ENCODE data around the gene MMADHC.

Gene MMADHC

DNA sequence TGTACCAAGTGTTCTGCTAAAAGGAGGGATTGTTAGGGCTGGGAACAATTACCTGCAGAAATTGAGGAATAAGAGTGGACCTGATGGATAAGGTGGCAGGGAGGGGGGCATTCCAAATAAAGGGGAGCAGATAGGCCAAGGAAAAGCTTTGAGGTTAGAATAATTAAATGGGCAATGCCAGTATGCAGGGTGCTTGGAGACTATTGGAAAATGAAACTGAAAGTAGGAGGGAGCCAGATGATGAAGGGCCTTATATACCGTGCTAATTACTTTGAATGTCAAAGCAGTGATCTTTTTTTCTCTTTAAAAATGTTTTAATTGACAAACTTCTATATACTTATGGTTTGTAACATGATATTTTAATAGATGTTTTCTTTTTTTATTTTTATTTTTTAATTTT, 42.9 kb downstream of the MMADHC start:
- no peak for DNase-seq

DNA sequence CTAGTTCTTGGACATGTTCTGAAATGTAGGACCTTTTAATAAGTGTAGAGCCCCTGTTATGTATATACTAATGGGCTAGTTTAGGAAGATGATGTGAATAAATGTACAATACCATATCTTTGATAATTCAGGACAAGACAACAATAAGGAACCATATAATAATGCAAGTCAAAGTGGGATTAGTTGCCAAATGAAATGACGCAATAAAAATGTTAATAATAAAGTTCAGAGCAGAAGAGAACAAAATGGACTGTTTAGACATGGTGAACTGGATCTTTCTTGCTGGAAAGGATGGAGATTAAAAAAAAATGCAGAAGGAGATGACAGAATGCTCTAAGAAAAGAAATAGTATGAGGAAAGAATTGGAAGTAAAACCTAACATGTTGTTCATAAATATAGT, 43.7 kb downstream of the MMADHC start:
- no peak for DNase-seq

DNA sequence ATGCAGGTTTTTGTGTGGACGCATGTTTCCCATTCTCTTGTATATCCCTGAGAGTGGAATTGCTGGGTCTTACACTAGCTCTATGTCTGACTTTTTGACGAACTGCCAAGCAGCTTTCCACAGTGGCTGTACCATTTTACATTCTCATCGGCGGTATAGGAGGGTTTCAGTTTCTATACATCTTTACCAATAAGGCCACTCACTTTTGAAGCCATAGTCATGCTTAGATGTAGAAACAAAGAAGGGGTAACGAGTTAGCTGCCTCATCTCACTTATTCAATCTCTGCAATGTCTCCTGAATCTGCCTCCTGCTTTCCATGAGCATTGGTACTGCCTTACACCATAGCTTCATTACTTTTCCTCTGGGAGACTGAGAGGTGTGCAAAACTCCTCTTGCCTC, 47.4 kb downstream of the MMADHC start:
- no peak for DNase-seq

DNA sequence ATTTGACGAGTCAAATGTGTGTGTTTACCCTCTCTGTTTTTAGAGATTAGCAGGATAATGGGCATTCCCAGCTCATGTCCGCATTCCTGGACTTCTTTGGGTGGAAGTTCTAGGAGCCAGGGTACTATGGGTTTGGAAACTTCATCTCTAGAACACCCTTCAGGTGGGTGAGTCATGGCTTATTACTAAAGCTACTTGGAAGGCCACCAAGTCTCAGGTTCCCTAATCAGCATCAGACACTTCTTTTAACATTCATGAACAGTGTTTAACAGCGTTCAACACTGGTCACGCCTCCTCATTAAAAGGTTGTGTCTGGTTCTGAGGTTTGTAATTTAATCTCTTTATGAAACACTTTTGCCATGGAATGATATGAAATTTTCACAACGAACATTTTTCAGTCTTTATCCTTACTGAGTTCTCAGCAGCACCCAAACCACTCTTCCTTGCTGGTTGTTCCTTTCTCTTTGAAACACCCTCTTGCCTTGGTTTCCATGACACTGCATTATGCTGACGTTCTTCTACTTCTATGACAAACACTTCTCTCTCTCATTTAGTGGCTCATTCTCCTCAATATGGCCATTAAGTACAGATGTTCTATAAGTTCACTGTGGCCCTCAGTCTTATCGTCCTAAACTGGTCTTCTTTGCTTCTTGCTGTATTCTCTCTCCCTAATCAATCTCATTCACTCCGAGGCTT, 49.3 kb downstream of the MMADHC start:
- DNase-seq = no peak

DNA sequence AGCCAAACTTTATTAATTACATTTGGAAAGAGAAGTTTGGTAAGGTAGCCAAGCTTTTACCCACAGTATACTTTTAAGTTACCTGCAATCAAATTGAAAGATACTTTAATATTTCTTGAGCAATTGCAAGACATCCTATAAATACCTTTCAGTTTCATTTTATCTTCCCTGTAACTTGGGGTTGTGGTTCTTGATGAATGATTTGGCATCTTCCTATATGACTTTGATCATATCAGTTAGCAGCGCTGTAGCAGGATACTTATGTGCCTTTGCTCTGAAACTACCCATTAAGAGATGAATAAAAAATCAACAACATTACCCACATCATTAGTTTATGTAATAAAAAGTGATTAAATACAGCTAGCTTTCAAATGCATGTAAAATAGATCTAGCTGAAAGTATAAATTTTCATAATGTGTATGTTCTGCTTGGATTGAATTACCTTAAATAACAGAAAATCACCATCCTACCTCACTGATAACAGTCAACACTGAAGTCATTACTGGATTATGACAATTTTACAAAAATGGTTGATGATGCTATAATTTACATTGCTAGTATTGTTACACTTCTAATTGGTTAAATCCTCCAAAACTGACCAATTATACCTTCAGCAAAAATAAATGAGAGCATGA, 50.4 kb downstream of the MMADHC start:
- no peak for DNase-seq

DNA sequence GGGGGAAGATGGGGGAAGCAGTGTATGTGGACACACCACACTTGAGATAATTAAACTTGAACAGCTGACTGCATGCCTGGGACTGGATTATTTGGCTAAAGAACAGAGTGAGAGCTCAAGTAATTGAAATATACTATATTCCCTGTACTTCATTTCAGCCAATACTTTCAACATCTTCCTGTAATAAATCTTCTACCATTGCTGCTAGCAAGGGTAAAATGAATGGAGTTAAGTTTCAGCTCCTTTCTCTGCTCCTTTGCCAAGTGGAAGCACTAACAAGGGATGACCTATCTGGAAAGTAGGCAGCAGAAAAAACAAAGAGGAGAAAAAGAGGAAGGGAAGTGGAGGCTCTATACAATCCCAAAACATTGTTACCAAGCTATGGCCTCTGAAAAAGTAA, 50.9 kb downstream of the MMADHC start:
- no peak for DNase-seq

DNA sequence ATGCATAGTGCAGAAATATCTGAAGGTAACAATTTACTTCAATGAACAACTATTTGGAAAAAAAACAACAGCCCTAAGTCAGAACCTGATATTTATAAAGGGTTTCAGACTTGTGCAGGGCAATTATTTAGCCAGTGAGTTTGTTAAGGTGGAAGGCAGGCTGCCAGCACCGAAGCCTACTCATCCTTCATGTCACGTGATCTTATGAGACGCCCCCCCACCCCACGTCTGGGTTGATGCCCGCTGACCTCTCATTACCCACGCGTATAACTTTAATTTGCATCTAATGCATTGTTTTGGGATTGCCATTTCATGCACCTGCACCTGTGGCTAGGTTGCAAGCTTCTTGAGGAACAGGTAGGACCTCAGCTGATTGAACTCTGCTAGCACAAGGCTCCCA, 52.9 kb downstream of the MMADHC start:
- DNase-seq = no peak

DNA sequence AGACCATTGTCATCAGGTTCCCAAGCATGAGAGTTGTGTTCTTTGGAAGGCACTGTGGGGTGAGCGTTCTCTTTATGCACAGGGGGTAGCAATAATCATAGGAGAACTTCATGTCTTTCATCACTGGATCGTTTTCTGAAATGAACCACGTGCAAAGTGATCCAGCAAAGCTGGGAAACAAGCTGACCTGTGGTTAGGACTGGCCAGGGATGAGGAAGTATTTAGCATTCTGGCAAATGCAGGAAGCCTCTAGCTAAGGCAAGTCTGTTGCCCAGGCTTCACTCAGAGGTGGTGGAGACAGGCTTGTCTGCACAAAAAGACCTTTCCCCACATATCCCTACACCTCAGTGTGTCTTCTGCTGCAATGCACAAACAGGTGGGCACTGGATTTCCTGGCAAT, 58.6 kb downstream of the MMADHC start:
- DNase-seq = no peak

DNA sequence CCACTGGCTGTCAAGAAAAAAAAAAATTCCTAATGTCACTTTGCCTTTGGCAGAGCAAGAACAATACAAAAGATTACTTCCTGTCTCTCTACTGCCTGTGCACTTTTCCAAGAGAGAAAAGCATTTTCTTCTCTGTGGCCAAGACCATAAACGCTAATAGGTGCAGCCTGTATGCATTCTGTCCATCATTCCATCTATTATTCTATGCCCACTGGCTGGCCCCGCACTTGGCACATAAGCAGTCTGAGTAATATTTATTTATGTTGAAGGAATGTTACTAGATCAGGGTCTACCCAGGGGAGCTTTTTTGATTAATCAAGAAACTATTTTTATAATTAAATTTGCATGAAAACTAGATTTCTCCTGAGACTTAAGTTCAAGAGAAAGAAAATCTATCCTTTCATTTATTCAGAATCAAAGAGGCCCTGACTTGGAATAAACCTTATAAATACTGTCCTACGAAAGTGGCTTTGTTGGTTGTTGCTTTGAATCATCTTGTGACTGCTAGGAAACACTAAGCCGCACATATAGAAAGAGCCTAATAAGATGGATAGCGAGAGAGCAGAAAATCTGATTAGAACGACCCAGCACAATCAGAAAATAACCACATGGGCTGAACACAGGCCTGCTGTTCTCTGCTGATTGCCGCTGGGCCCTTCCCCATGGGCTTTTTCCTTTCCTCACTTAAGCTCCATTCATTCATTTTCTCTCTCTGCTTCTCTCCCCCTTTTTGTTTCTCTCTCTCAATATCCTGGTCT, 59.4 kb downstream of the MMADHC start:
- no peak for DNase-seq

DNA sequence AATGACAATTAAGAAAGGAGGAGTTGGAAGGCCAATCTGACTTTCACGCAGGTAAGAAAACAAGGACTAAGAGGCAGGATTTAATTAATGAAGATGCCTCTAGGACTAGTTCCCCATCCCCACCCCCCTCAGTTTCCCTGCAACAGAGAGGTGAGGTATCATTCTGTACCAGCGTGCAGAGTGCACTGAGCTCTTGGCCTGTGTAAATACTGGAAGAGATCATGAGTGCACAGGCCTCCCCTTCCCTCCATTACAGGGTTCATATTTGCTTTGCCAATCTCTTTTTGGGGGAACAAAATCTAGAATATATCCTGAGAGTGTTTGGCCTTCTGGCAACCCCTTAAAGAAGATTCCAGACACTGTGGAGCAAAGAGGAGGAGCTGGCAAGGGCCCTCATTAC, 60.9 kb downstream of the MMADHC start:
- no peak for DNase-seq

DNA sequence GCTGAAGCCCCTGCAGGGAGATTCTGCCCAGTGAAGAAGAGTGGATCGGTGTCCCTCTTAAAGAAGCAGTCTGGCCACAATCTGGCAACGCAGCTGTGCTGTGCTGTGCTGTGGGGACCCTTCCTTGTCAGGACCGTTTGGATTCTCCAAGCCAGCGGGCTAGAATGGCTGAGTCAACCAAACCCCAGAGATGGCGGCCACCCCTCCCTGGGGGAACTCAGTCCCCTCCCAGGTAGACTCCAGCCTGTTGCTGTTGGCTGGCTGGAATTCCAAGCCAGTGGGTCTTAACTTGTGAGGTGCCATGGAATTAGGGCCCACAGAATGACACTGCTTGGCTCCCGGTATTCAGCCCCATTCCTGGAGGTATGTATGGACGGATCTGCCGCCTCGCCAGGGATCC, 62.3 kb downstream of the MMADHC start:
- no peak for DNase-seq

Data from NCI-H187 (cell line).